IgD-negative memory B cell (primary cell): ENCODE measurements around the gene SLC6A9. TPM values are rescaled to one million over a fixed set of nuclear protein-coding genes. Genes with fewer than 3 reads are reported as not detected.
A peak's percentile ranks its signal among the peaks of the same experiment; 100 is the strongest.

Experiments used
- H3K27ac Mint-ChIP-seq, 3 donors: one replicate each; pipeline ENCODE4 v1.8.0; 2020 to 2022; ENCODE audit warnings: mild to moderate bottlenecking in 3 of 3, mixed read lengths in 3 of 3, moderate library complexity in 1 of 3
- H3K27me3 Mint-ChIP-seq: one replicate; pipeline ENCODE4 v1.8.0; 2021; ENCODE audit warnings: mixed read lengths
- H3K36me3 Mint-ChIP-seq: one replicate; pipeline ENCODE4 v1.8.0; 2020; ENCODE audit warnings: mild to moderate bottlenecking, mixed read lengths
- H3K4me1 Mint-ChIP-seq, 3 donors: one replicate each; pipeline ENCODE4 v1.8.0; 2020 to 2022; ENCODE audit warnings: mixed read lengths in 3 of 3, mild to moderate bottlenecking in 1 of 3
- H3K4me3 Mint-ChIP-seq, 4 donors: one replicate each; pipeline ENCODE4 v1.8.0; 2020 to 2022; ENCODE audit warnings: mild to moderate bottlenecking in 4 of 4, mixed read lengths in 4 of 4, moderate library complexity in 3 of 4
- H3K9me3 Mint-ChIP-seq, 3 donors: one replicate each; pipeline ENCODE4 v1.8.0; 2020 to 2021; ENCODE audit warnings: mixed read lengths in 3 of 3, mild to moderate bottlenecking in 1 of 3
- polyA plus RNA-seq: library from polyadenylated mRNA; unstranded; fragments of 300-500 nt; fragmentation: Illumina TruSeq; gene quantifications from one replicate; pipeline ENCODE4 v1.2.3, GENCODE V29; 2021

SLC6A9 gene
- polyA plus RNA-seq, 1 donor from 2014 or later: 0.19 TPM

- Mint-ChIP-seq H3K4me1 (peaks cover 14 to 29% (median 20%) of the 10 kb centered on the region in 3 donors), H3K27me3 (peaks cover 3% of the 10 kb centered on the region), H3K27ac (no peak overlapping the region), H3K4me3 (peak overlapping the region in 2 of 4 donors; percentile 25 to 34), H3K36me3 (peaks cover 9% of the 10 kb centered on the region), H3K9me3 (no peaks in the 10 kb centered on the region)
These were observed 49.6 kb downstream of the SLC6A9 start for GRCh38 chr1:43981636-43982035.

GRCh38 chr1:43981135-43981491 lies 50.1 kb downstream of the SLC6A9 start:
- H3K9me3 Mint-ChIP-seq: no peaks in the 10 kb centered on the region
- peaks cover 14 to 34% (median 20%) of the 10 kb centered on the region in 3 donors for H3K4me1 Mint-ChIP-seq
- H3K27ac Mint-ChIP-seq: no peak overlapping the region
- H3K36me3 Mint-ChIP-seq: peaks cover 9% of the 10 kb centered on the region
- H3K4me3 Mint-ChIP-seq: peak overlapping the region in 2 of 4 donors; percentile 16 to 34
- peaks cover 3% of the 10 kb centered on the region for H3K27me3 Mint-ChIP-seq

- Mint-ChIP-seq H3K4me3 (peak overlapping the region; percentile 34 to 97 (median 88)), H3K4me1 (peaks cover 14 to 37% (median 24%) of the 10 kb centered on the region in 3 donors), H3K27ac (peak overlapping the region in 2 of 3 donors; percentile 36 to 49), H3K9me3 (no peaks in the 10 kb centered on the region), H3K27me3 (peaks cover 3% of the 10 kb centered on the region), H3K36me3 (peaks cover 9% of the 10 kb centered on the region)
These were observed 50.8 kb downstream of the SLC6A9 start for GRCh38 chr1:43980255-43981134.

GRCh38 chr1:43979528-43980254 lies 51.6 kb downstream of the SLC6A9 start:
- peaks cover 14 to 37% (median 24%) of the 10 kb centered on the region in 3 donors for H3K4me1 Mint-ChIP-seq
- H3K27me3 Mint-ChIP-seq: peaks cover 3% of the 10 kb centered on the region
- peak overlapping the region in 2 of 3 donors; percentile 36 to 49 for H3K27ac Mint-ChIP-seq
- H3K9me3 Mint-ChIP-seq: no peaks in the 10 kb centered on the region
- peak overlapping the region; percentile 34 to 97 (median 88) for H3K4me3 Mint-ChIP-seq
- peaks cover 9% of the 10 kb centered on the region for H3K36me3 Mint-ChIP-seq

GRCh38 chr1:43979261-43979527 lies 52.1 kb downstream of the SLC6A9 start:
- Mint-ChIP-seq H3K4me1 (peaks cover 17 to 38% (median 24%) of the 10 kb centered on the region in 3 donors), H3K36me3 (peaks cover 9% of the 10 kb centered on the region), H3K4me3 (no peak overlapping the region), H3K27me3 (peaks cover 3% of the 10 kb centered on the region), H3K27ac (no peak overlapping the region), H3K9me3 (no peaks in the 10 kb centered on the region)

GRCh38 chr1:43978551-43979260 lies 52.6 kb downstream of the SLC6A9 start, which contains the start of gene B4GALT2:
TSS of gene B4GALT2 (plus strand) at chr1:43979210. CDS start at chr1:43981161, 1,951 bp downstream.
- no peaks in the 10 kb centered on the region for H3K9me3 Mint-ChIP-seq
- H3K4me3 Mint-ChIP-seq: peak within 1 kb of the TSS; percentile 89 to 97 (median 94)
- H3K4me1 Mint-ChIP-seq: peaks cover 20 to 43% (median 24%) of the 10 kb centered on the region in 3 donors
- peaks cover 9% of the 10 kb centered on the region for H3K36me3 Mint-ChIP-seq
- peaks cover 3% of the 10 kb centered on the region for H3K27me3 Mint-ChIP-seq
- H3K27ac Mint-ChIP-seq: peak within 1 kb of the TSS; percentile 31 to 95 (median 36)

- H3K36me3 Mint-ChIP-seq: peaks cover 9% of the 10 kb centered on the region
- peak overlapping the region; percentile 15 to 95 (median 87) for H3K4me3 Mint-ChIP-seq
- peak overlapping the region in 2 of 3 donors; percentile 31 to 95 for H3K27ac Mint-ChIP-seq
- H3K4me1 Mint-ChIP-seq: peaks cover 22 to 46% (median 25%) of the 10 kb centered on the region in 3 donors
- H3K27me3 Mint-ChIP-seq: peaks cover 3% of the 10 kb centered on the region
- no peaks in the 10 kb centered on the region for H3K9me3 Mint-ChIP-seq
These were observed 53.1 kb downstream of the SLC6A9 start for GRCh38 chr1:43978264-43978550.

- Mint-ChIP-seq H3K9me3 (no peaks in the 10 kb centered on the region), H3K4me1 (peaks cover 22 to 46% (median 25%) of the 10 kb centered on the region in 3 donors), H3K36me3 (peaks cover 7% of the 10 kb centered on the region), H3K4me3 (peak overlapping the region; percentile 15 to 95 (median 56)), H3K27me3 (peaks cover 3% of the 10 kb centered on the region), H3K27ac (peak overlapping the region in 1 of 3 donors; percentile 95)
These were observed 53.6 kb downstream of the SLC6A9 start for GRCh38 chr1:43977376-43978263.

GRCh38 chr1:43976890-43977289 lies 54.4 kb downstream of the SLC6A9 start:
- peaks cover 22 to 46% (median 25%) of the 10 kb centered on the region in 3 donors for H3K4me1 Mint-ChIP-seq
- peaks cover 7% of the 10 kb centered on the region for H3K36me3 Mint-ChIP-seq
- H3K27ac Mint-ChIP-seq: peak overlapping the region; percentile 69 to 95 (median 94)
- no peaks in the 10 kb centered on the region for H3K9me3 Mint-ChIP-seq
- peak overlapping the region; percentile 47 to 95 (median 60) for H3K4me3 Mint-ChIP-seq
- H3K27me3 Mint-ChIP-seq: peaks cover 3% of the 10 kb centered on the region

- Mint-ChIP-seq H3K36me3 (peaks cover 7% of the 10 kb centered on the region), H3K27me3 (peaks cover 3% of the 10 kb centered on the region), H3K9me3 (no peaks in the 10 kb centered on the region), H3K4me1 (peaks cover 24 to 46% (median 25%) of the 10 kb centered on the region in 3 donors), H3K4me3 (peak overlapping the region; percentile 85 to 97 (median 96)), H3K27ac (peak overlapping the region in 2 of 3 donors; percentile 94 to 95)
These were observed 55.2 kb downstream of the SLC6A9 start for GRCh38 chr1:43976045-43976444.

GRCh38 chr1:43975249-43975961 lies 55.9 kb downstream of the SLC6A9 start:
- Mint-ChIP-seq H3K9me3 (no peaks in the 10 kb centered on the region), H3K36me3 (peaks cover 7% of the 10 kb centered on the region), H3K4me3 (peak overlapping the region; percentile 85 to 97 (median 96)), H3K27me3 (peaks cover 3% of the 10 kb centered on the region), H3K4me1 (peaks cover 25 to 44% (median 28%) of the 10 kb centered on the region in 3 donors), H3K27ac (peak overlapping the region; percentile 94 to 95 (median 95))

- Mint-ChIP-seq H3K27ac (peak within 1 kb of the TSS; percentile 95 to 98 (median 95)), H3K4me1 (peaks cover 29 to 39% (median 31%) of the 10 kb centered on the region in 3 donors), H3K36me3 (peaks cover 5% of the 10 kb centered on the region), H3K27me3 (no peaks in the 10 kb centered on the region), H3K9me3 (no peaks in the 10 kb centered on the region), H3K4me3 (peak within 1 kb of the TSS; percentile 85 to 97 (median 96))
These were observed 56.6 kb downstream of the SLC6A9 start, which contains the start of gene ATP6V0B for GRCh38 chr1:43974443-43975248. TSS of gene ATP6V0B (plus strand) at chr1:43974960. CDS start at chr1:43975041, 81 bp downstream.
